M059J (cell line): ENCODE measurements around the gene LRRC4B. TPM values are rescaled to one million over a fixed set of nuclear protein-coding genes. Genes with fewer than 3 reads are reported as not detected.

Source experiments
- total RNA-seq: library from RNA; depleted of rRNA; stranded (reverse); fragments of >200 nt; shearing (Covaris generic); gene quantifications from 2 replicates; pipeline ENCODE4 v1.2.3, GENCODE V29; 2014; rRNA removed

LRRC4B gene
- total RNA-seq, 1 experiment from 2014 or later, result not detected

Other genes with a start within 250 kb of the LRRC4B start
- not detected in 2 replicates for gene KCNC3, start 239.1 kb downstream of the LRRC4B start, total RNA-seq
- gene NAPSA, start 202.8 kb downstream of the LRRC4B start, total RNA-seq, result 0.12 and 0.15 TPM in 2 replicates
- 74.0 and 116 TPM in 2 replicates for gene NR1H2, start 192.0 kb downstream of the LRRC4B start, total RNA-seq
- 22.9 and 50.7 TPM in 2 replicates for gene POLD1, start 184.1 kb downstream of the LRRC4B start, total RNA-seq
- gene SPIB, start 149.5 kb downstream of the LRRC4B start, total RNA-seq, result not detected in 2 replicates
- not detected in 2 replicates for gene MYBPC2, start 135.5 kb downstream of the LRRC4B start, total RNA-seq
- 29.2 and 68.1 TPM in 2 replicates for gene EMC10, start 91.9 kb downstream of the LRRC4B start, total RNA-seq
- 0.20 and 1.1 TPM in 2 replicates for gene GARIN5A, start 91.6 kb downstream of the LRRC4B start, total RNA-seq
- 9.4 and 33.7 TPM in 2 replicates for gene JOSD2, start 57.2 kb downstream of the LRRC4B start, total RNA-seq
- not detected in 2 replicates for gene ASPDH, start 54.5 kb downstream of the LRRC4B start, total RNA-seq
- gene SYT3, start 71.4 kb upstream of the LRRC4B start, total RNA-seq, result not detected in 2 replicates
- 1.0 and 4.9 TPM in 2 replicates for gene C19orf81, start 81.0 kb upstream of the LRRC4B start, total RNA-seq
- 0.15 TPM in 2 replicates for gene SHANK1, start 151.4 kb upstream of the LRRC4B start, total RNA-seq
- gene CLEC11A, start 154.9 kb upstream of the LRRC4B start, total RNA-seq, result 6.1 and 10.0 TPM in 2 replicates
- not detected in 2 replicates for gene GPR32, start 202.0 kb upstream of the LRRC4B start, total RNA-seq
- not detected in 2 replicates for gene ACP4, start 222.0 kb upstream of the LRRC4B start, total RNA-seq